Vagina (tissue), 2 donors: ENCODE results near the gene TNNI2. TPM values are rescaled to one million over a fixed set of nuclear protein-coding genes. Genes with fewer than 3 reads are reported as not detected.
A peak's percentile ranks its signal among the peaks of the same experiment; 100 is the strongest.
"Not testable (repeated sequence)": the region's sequence is repeated elsewhere in the genome, so short reads cannot be mapped to it uniquely, and the experiment has no call there.

ENCODE experiments used
- DNase-seq, 2 donors: peaks; one replicate each; pipeline ENCODE4 v3.0.0-alpha.2; 2017; ENCODE audit errors: extremely low spot score in 2 of 2
- H3K27ac ChIP-seq: fragments of 200-600 bp; sonication (generic); one replicate; pipeline ENCODE4 v1.5.1; 2019
- H3K27me3 ChIP-seq: fragments of 200-600 bp; sonication (generic); one replicate; pipeline ENCODE4 v1.5.1; 2019
- H3K36me3 ChIP-seq, 2 donors: fragments of 200-600 bp; sonication (generic); one replicate each; pipeline ENCODE4 v1.5.1; 2017 to 2019
- H3K4me1 ChIP-seq: fragments of 200-600 bp; sonication (generic); one replicate; pipeline ENCODE4 v1.5.1; 2019
- H3K4me3 ChIP-seq, 2 donors: fragments of 200-600 bp; sonication (generic); 1 replicate in 1 of 2; 2 replicates in 1 of 2; pipeline ENCODE4 v1.5.1; 2016 to 2019
- H3K9me3 ChIP-seq: fragments of 200-600 bp; sonication (generic); one replicate; pipeline ENCODE4 v1.5.1; 2019
- CTCF ChIP-seq, 3 experiments: fragments of 450-650 bp in 2 of 3; fragments of 200-600 bp in 1 of 3; sonication (generic) in 1 of 3; IDR thresholded peaks; one replicate each; pipeline ENCODE4 v1.5.1; 2017 to 2019; ENCODE audit warnings: antibody characterized with exemption in 3 of 3, mild to moderate bottlenecking in 2 of 3, moderate library complexity in 2 of 3
- POLR2A ChIP-seq, 2 donors: fragments of 450-650 bp; IDR thresholded peaks; one replicate each; pipeline ENCODE4 v1.6.1; 2017; ENCODE audit warnings: antibody characterized with exemption in 2 of 2, mild to moderate bottlenecking in 2 of 2, moderate library complexity in 2 of 2
- POLR2AphosphoS5 ChIP-seq, 2 donors: sonication (generic); formaldehyde crosslinking; IDR thresholded peaks; one replicate each; pipeline ENCODE4 v1.9.0; 2017; ENCODE audit warnings: antibody characterized with exemption in 2 of 2, mild to moderate bottlenecking in 2 of 2, low read depth in 1 of 2; ENCODE audit not compliant: insufficient read depth in 1 of 2
- intact Hi-C: fragments of 100-400 bp; cut with DNase I; formaldehyde crosslinking; loops from one replicate; pipeline ENCODE4 v1.15.1; 2023
- total RNA-seq: library from RNA; depleted of rRNA; stranded (reverse); fragments of >200 nt; gene quantifications from one replicate; pipeline ENCODE4 v1.2.3, GENCODE V29; 2016

Gene TNNI2
- total RNA-seq, 1 donor from 2014 or later: not detected

GRCh38 chr11:1881442-1882264, 42.9 kb downstream of the TNNI2 start:
- Histone ChIP-seq H3K27me3 (no peaks in the 10 kb centered on the region), H3K36me3 (peaks cover 0 to 26% of the 10 kb centered on the region in 2 donors), H3K4me3 (no peak overlapping the region), H3K4me1 (peaks cover 64% of the 10 kb centered on the region), H3K9me3 (no peaks in the 10 kb centered on the region), H3K27ac (peak overlapping the region; percentile 96)
- TF ChIP-seq POLR2AphosphoS5 (IDR thresholded peaks at IDR 0.05; ENCODE audit: insufficient read depth in 1 of 2, low read depth in 1 of 2): no peak
- no peak for TF ChIP-seq CTCF (IDR thresholded peaks at IDR 0.05)
- intact Hi-C loops: loop anchor here (5.0 kb wide), 1 partner anchor 271 kb away; no protein-coding TSS in a partner anchor
- no peak for DNase-seq

DNA sequence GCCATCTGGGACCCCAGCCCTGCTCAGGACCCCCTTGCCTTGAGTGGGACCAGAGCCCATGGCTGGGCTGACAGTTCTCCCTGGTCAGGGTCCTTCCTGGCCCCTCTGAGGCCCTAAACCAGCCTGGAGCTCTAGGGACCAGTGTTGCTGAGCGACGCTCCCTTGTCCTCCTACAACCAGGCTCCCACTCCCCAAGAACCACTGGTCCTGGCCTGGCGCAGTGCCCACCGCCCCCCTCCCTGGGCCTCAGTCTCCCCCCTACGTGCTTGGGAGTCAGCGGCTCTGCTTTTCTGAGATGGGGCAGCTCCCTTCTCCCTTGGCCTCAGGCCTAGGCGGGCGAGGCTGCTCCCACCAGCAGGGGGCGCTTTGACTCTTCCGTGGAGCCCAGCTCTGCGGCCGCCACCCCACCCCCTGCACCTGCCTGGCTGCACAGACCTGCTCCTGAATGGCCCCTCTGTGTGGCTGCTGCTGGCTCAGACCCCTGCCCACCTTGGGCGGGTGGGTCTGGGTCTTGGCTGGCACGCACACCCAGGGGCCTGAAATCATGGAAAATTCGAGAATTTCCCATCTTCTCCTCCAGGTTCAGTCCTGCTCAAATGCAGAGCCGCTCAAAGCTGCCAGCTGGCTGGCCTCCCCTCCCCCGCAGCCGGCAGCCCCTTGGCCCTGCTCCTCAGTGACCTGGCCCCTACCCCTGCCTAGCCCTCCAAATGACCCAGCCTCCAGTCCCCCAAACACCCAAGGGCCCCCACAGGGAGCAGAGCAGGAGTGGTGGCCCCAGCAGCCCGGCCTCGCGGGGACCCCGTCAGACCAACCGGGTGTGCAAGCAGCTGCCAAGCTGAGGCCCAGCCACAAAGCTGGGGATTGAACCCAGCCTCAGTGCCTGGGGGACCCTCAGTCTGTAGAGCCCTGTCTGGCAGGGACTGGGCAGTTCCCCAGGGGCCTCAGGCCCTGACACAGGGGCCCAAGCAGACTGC, 43.8 kb downstream of the TNNI2 start:
- DNase-seq: peak in 1 of 2 donors; percentile 91
- peak overlapping the region; percentile 96 for H3K27ac ChIP-seq
- H3K9me3 ChIP-seq: no peaks in the 10 kb centered on the region
- H3K4me3 ChIP-seq: no peak overlapping the region
- H3K27me3 ChIP-seq: no peaks in the 10 kb centered on the region
- TF ChIP-seq CTCF (IDR thresholded peaks at IDR 0.05) (peak; percentile 84 to 94 (median 89)), POLR2A (IDR thresholded peaks at IDR 0.05) (no peak), POLR2AphosphoS5 (IDR thresholded peaks at IDR 0.05; ENCODE audit: insufficient read depth in 1 of 2, low read depth in 1 of 2) (peak; percentile 46)
- peaks cover 56% of the 10 kb centered on the region for H3K4me1 ChIP-seq
- intact Hi-C loops: loop anchor here (5.0 kb wide), 1 partner anchor 270 kb away; no protein-coding TSS in a partner anchor
- H3K36me3 ChIP-seq: peaks cover 0 to 35% of the 10 kb centered on the region in 2 donors

DNA sequence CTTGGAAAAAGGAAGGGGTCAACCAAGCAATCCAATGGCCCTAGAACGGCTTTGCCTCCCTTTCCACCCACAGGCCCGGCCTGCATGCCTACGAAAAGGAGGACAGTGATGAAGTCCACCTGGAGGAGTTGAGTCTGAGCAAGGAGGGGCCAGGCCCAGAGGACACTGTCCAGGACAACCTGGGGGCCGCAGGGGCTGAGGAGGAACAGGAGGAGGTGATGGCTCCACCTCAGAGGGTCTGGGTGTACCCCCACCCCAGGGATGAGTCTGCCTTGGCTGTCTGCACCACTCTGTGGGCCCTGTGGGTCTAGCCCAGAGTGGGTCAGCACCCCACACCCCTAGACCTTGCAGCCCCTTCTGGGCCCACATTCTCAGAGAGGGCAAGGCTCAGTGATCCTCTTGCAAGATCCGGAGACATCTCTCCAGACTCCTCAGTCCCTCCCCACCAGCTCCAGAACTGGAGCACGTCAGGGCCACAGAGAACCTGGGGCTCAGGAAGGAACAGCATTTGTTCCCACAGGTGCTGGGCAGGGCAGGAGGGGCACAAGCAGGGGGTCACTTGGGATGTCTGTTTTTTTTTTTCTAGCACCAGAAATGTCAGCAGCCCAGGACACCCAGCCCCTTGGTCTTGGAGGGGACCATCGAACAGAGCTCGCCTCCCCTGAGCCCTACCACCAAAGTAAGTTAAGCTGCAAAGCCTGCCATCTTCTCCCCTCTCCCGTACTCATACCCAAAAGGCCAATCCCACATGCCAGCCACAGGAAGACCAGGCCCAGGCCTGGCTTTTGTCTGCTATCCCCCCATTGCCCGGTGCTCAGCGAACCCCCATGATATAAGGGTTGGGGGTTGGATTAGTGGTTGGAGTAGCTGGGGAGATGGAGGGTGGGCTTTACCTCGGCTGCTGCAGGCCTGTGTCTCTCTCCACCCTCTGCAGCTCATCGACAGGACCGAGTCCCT, 44.8 kb downstream of the TNNI2 start:
- no peak for TF ChIP-seq POLR2A (IDR thresholded peaks at IDR 0.05)
- no peak for TF ChIP-seq CTCF (IDR thresholded peaks at IDR 0.05)
- no peak for TF ChIP-seq POLR2AphosphoS5 (IDR thresholded peaks at IDR 0.05; ENCODE audit: insufficient read depth in 1 of 2, low read depth in 1 of 2)
- Histone ChIP-seq H3K4me3 (no peak overlapping the region), H3K9me3 (no peaks in the 10 kb centered on the region), H3K36me3 (peaks cover 0 to 40% of the 10 kb centered on the region in 2 donors), H3K27me3 (no peaks in the 10 kb centered on the region), H3K27ac (peak overlapping the region; percentile 96), H3K4me1 (peaks cover 56% of the 10 kb centered on the region)
- intact Hi-C loops: loop anchor here (5.0 kb wide), 1 partner anchor 269 kb away; no protein-coding TSS in a partner anchor
- no peak for DNase-seq

GRCh38 chr11:1884303-1884700, 45.5 kb downstream of the TNNI2 start:
- intact Hi-C loops: loop anchor here (5.0 kb wide), 1 partner anchor 268 kb away; no protein-coding TSS in a partner anchor
- no peak for DNase-seq
- Histone ChIP-seq H3K27ac (no peak overlapping the region), H3K27me3 (no peaks in the 10 kb centered on the region), H3K4me3 (no peak overlapping the region), H3K36me3 (peaks cover 0 to 40% of the 10 kb centered on the region in 2 donors), H3K4me1 (peaks cover 56% of the 10 kb centered on the region), H3K9me3 (no peaks in the 10 kb centered on the region)
- TF ChIP-seq POLR2AphosphoS5 (IDR thresholded peaks at IDR 0.05; ENCODE audit: insufficient read depth in 1 of 2, low read depth in 1 of 2) (no peak), POLR2A (IDR thresholded peaks at IDR 0.05) (no peak), CTCF (IDR thresholded peaks at IDR 0.05) (no peak)

- intact Hi-C loops, H3K27me3 ChIP-seq, H3K9me3 ChIP-seq, H3K27ac ChIP-seq, DNase-seq, H3K4me3 ChIP-seq: not testable (repeated sequence)
- peaks cover 42% of the 10 kb centered on the region for H3K4me1 ChIP-seq
- H3K36me3 ChIP-seq: peaks cover 0 to 40% of the 10 kb centered on the region in 2 donors
These were observed 47.8 kb downstream of the TNNI2 start for GRCh38 chr11:1886551-1886950.
